ENCODE results near the gene PAM. TPM values are rescaled to one million over a fixed set of nuclear protein-coding genes. Genes with fewer than 3 reads are reported as not detected.

Gene PAM
- total RNA-seq, 1 donor from 2014 or later: 136 TPM

DNA sequence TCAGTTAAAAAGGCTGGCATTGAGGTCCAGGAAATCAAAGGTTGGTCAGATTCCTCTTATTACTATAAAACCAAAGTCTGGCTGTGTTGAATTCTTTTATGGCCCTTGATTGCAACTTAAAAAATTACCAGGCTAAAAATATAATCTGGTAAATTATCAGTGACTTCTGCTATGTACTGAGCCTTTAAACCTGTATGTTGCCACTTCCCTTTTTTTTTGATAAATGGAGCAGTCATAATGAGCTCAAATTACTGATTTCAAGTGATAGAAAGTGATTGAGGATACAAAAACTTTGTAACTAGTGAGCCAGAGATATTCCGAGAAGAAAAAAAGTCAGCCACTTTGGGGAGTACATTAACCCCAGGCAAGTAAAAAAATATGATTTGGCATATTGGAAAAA is 264.7 kb downstream of the PAM start:
- H3K4me3 ChIP-seq: no peak overlapping the region
- H3K9me3 ChIP-seq: no peaks in the 10 kb centered on the region
- no peaks in the 10 kb centered on the region for H3K4me1 ChIP-seq
- H3K27ac ChIP-seq: no peak overlapping the region
- DNase-seq (ENCODE audit: extremely low spot score in 2 of 2): no peak
- intact Hi-C loops (cut with DNase I): no loop called here
- H3K36me3 ChIP-seq: peaks cover 0 to 8% of the 10 kb centered on the region in 2 donors
- H3K27me3 ChIP-seq: no peaks in the 10 kb centered on the region
- TF ChIP-seq POLR2AphosphoS5 (IDR thresholded peaks at IDR 0.05; ENCODE audit: insufficient read depth in 1 of 2, low read depth in 1 of 2): no peak
- no peak for TF ChIP-seq POLR2A (IDR thresholded peaks at IDR 0.05)
- TF ChIP-seq, protein P1, sequence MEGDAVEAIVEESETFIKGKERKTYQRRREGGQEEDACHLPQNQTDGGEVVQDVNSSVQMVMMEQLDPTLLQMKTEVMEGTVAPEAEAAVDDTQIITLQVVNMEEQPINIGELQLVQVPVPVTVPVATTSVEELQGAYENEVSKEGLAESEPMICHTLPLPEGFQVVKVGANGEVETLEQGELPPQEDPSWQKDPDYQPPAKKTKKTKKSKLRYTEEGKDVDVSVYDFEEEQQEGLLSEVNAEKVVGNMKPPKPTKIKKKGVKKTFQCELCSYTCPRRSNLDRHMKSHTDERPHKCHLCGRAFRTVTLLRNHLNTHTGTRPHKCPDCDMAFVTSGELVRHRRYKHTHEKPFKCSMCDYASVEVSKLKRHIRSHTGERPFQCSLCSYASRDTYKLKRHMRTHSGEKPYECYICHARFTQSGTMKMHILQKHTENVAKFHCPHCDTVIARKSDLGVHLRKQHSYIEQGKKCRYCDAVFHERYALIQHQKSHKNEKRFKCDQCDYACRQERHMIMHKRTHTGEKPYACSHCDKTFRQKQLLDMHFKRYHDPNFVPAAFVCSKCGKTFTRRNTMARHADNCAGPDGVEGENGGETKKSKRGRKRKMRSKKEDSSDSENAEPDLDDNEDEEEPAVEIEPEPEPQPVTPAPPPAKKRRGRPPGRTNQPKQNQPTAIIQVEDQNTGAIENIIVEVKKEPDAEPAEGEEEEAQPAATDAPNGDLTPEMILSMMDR (IDR thresholded peaks at IDR 0.05): no peak

- intact Hi-C loops (cut with DNase I): no loop called here
- Histone ChIP-seq H3K4me1 (no peaks in the 10 kb centered on the region), H3K9me3 (no peaks in the 10 kb centered on the region), H3K27me3 (no peaks in the 10 kb centered on the region), H3K4me3 (no peak overlapping the region), H3K36me3 (peaks cover 0 to 14% of the 10 kb centered on the region in 2 donors), H3K27ac (no peak overlapping the region)
- no peak for DNase-seq (ENCODE audit: extremely low spot score in 2 of 2)
- no peak for TF ChIP-seq POLR2AphosphoS5 (IDR thresholded peaks at IDR 0.05; ENCODE audit: insufficient read depth in 1 of 2, low read depth in 1 of 2)
- TF ChIP-seq, protein P1 (IDR thresholded peaks at IDR 0.05): no peak
- no peak for TF ChIP-seq POLR2A (IDR thresholded peaks at IDR 0.05)
Measured at GRCh38 chr5:103021314-103021713, 266.2 kb downstream of the PAM start.

GRCh38 chr5:103027267-103027666 is 272.2 kb downstream of the PAM start:
- TF ChIP-seq POLR2A (IDR thresholded peaks at IDR 0.05) (no peak), POLR2AphosphoS5 (IDR thresholded peaks at IDR 0.05; ENCODE audit: insufficient read depth in 1 of 2, low read depth in 1 of 2) (no peak)
- TF ChIP-seq, protein P1 (IDR thresholded peaks at IDR 0.05): no peak
- Histone ChIP-seq H3K36me3 (peaks cover 0 to 15% of the 10 kb centered on the region in 2 donors), H3K4me3 (no peak overlapping the region), H3K27ac (no peak overlapping the region), H3K4me1 (no peaks in the 10 kb centered on the region), H3K27me3 (no peaks in the 10 kb centered on the region), H3K9me3 (no peaks in the 10 kb centered on the region)
- intact Hi-C loops (cut with DNase I): no loop called here
- no peak for DNase-seq (ENCODE audit: extremely low spot score in 2 of 2)

GRCh38 chr5:103031607-103032006 is 276.5 kb downstream of the PAM start:
- Histone ChIP-seq H3K4me3 (no peak overlapping the region), H3K27me3 (no peaks in the 10 kb centered on the region), H3K9me3 (no peaks in the 10 kb centered on the region), H3K4me1 (no peaks in the 10 kb centered on the region), H3K36me3 (peaks cover 0 to 8% of the 10 kb centered on the region in 2 donors), H3K27ac (no peak overlapping the region)
- intact Hi-C loops (cut with DNase I): no loop called here
- TF ChIP-seq, protein P1 (IDR thresholded peaks at IDR 0.05): no peak
- TF ChIP-seq POLR2AphosphoS5 (IDR thresholded peaks at IDR 0.05; ENCODE audit: insufficient read depth in 1 of 2, low read depth in 1 of 2) (no peak), POLR2A (IDR thresholded peaks at IDR 0.05) (no peak)
- no peak for DNase-seq (ENCODE audit: extremely low spot score in 2 of 2)

DNA sequence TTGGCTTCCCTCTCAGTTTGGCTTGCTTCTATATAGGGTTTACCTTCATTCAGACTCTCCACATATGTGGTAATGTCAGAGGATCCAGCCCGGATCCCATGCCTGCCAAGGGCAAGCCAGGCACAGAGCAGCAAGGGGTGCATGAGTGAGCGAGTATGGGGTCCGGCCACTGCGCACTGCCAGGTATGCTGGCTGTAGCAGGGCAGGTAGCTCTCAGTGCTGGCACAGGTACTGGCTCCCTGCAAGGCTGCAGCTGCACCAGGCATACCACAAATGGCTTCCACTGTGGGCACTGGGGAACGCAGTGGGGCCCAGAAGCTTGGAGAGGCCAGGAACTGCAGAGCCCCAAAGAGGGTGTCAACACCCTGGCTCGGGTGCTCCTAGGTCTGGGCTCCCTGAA is 278.6 kb downstream of the PAM start:
- no peaks in the 10 kb centered on the region for H3K9me3 ChIP-seq
- H3K27me3 ChIP-seq: no peaks in the 10 kb centered on the region
- TF ChIP-seq POLR2A (IDR thresholded peaks at IDR 0.05) (no peak), POLR2AphosphoS5 (IDR thresholded peaks at IDR 0.05; ENCODE audit: insufficient read depth in 1 of 2, low read depth in 1 of 2) (no peak)
- TF ChIP-seq, protein P1 (IDR thresholded peaks at IDR 0.05): no peak
- intact Hi-C loops (cut with DNase I): no loop called here
- H3K27ac ChIP-seq: no peak overlapping the region
- no peaks in the 10 kb centered on the region for H3K4me1 ChIP-seq
- no peak for DNase-seq (ENCODE audit: extremely low spot score in 2 of 2)
- no peak overlapping the region for H3K4me3 ChIP-seq
- peaks cover 0 to 8% of the 10 kb centered on the region in 2 donors for H3K36me3 ChIP-seq
